Tibial nerve (tissue), 4 donors: ENCODE data around the gene SGSM1. TPM values are rescaled to one million over a fixed set of nuclear protein-coding genes. Genes with fewer than 3 reads are reported as not detected.

Experiments used
- DNase-seq, 2 donors: peaks; one replicate each; pipeline ENCODE4 v3.0.0-alpha.2; 2019; ENCODE audit warnings: low spot score in 2 of 2
- H3K27ac ChIP-seq, 4 donors: fragments of 200-600 bp; sonication (generic) in 3 of 4; one replicate each; pipeline ENCODE4 v1.5.1; 2017 to 2019; ENCODE audit warnings: mild to moderate bottlenecking in 1 of 4
- H3K27me3 ChIP-seq, 2 donors: fragments of 200-600 bp; sonication (generic) in 1 of 2; one replicate each; pipeline versions ENCODE4 v1.5.1 to v1.6.0; 2017 to 2019
- H3K36me3 ChIP-seq, 3 donors: fragments of 200-600 bp; sonication (generic); one replicate each; pipeline ENCODE4 v1.5.1; 2018 to 2019
- H3K4me1 ChIP-seq, 4 donors: fragments of 200-600 bp; sonication (generic) in 3 of 4; one replicate each; pipeline ENCODE4 v1.5.1; 2017 to 2019
- H3K4me3 ChIP-seq, 4 donors: fragments of 200-600 bp; sonication (generic) in 3 of 4; one replicate each; pipeline ENCODE4 v1.5.1; 2017 to 2019; ENCODE audit warnings: mild to moderate bottlenecking in 1 of 4, moderate library complexity in 1 of 4
- H3K9me3 ChIP-seq, 4 donors: fragments of 200-600 bp; sonication (generic) in 3 of 4; one replicate each; pipeline ENCODE4 v1.5.1; 2017 to 2019
- EP300 ChIP-seq, 2 donors: sonication (generic); formaldehyde crosslinking; IDR thresholded peaks; one replicate each; pipeline ENCODE4 v1.6.1; 2017; ENCODE audit warnings: antibody characterized with exemption in 2 of 2, mild to moderate bottlenecking in 1 of 2
- POLR2A ChIP-seq, 2 donors: fragments of 450-650 bp; IDR thresholded peaks; one replicate each; pipeline ENCODE4 v1.6.1; 2017; ENCODE audit warnings: antibody characterized with exemption in 2 of 2, mild to moderate bottlenecking in 2 of 2, moderate library complexity in 2 of 2
- WGBS, 2 donors: methylation state at CpG; one replicate each; pipeline ENCODE4 v1.1.5; 2018; 5-methylcytosine and 5-hydroxymethylcytosine counted together
- total RNA-seq, 4 donors: library from RNA; depleted of rRNA; stranded (reverse); fragments of >200 nt; gene quantifications; one replicate each; pipeline ENCODE4 v1.1.0, GENCODE V29; 2016
- TF ChIP-seq, protein P1 (sequence below), 5 experiments: fragments of 200-600 bp in 3 of 5; fragments of 450-650 bp in 2 of 5; sonication (generic) in 3 of 5; IDR thresholded peaks; one replicate each; pipeline ENCODE4 v1.5.1; 2016 to 2019; ENCODE audit warnings: antibody characterized with exemption in 5 of 5, mild to moderate bottlenecking in 3 of 5, moderate library complexity in 2 of 5

Gene SGSM1
- total RNA-seq, 4 donors from 2014 or later: 0.22 to 1.5 (median 0.70) TPM

DNA sequence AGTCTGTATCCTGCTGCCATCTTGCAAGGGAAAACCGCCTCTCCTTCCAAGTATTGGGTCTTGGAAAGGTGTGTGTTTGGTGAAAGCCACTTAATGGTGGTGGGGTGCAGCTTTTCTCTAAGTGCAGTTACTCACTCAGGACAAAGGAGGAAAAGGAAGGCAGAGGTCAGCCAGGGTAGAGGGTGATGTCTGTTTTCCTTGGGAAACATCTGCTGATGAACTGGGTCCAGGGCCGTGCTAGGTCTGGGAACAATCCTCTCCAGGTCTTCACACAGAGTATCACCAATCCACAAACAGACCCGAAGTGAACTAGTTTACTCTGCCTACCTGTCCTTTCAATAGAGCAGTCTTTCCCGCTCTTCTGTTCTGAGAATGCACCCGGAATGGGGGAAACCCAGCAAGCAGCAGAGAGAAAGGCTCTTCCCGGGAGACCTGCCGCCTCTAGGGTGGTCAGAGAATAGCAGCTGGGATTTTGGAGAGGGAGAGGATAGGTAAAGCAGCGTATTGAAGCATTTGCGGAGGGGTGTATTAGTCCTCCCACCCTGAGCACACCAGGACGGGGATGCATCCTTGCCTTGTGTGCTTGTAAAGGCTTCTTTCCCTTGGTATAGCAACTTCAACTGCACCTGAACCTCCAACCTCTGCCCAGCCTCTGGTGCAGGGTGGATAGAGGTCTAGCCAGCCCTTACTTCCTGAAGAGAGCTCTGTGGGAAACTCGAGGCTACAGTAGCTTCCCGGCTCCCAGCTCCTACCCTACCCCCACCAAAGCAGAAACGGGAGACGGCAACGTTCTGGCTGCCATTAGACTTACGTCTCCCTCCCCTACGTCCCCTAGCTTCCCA is 119.8 kb downstream of the SGSM1 start:
- Histone ChIP-seq H3K36me3 (peaks cover 0 to 6% (median 0%) of the 10 kb centered on the region in 3 donors), H3K27ac (no peak overlapping the region), H3K4me1 (peaks cover 0 to 3% (median 0%) of the 10 kb centered on the region in 4 donors), H3K9me3 (peaks cover 0 to 15% (median 0%) of the 10 kb centered on the region in 4 donors), H3K27me3 (no peaks in the 10 kb centered on the region), H3K4me3 (no peak overlapping the region)
- 35 to 45% methylated on average over 17 of the region's 17 CpGs for WGBS, 2 donors
- TF ChIP-seq, protein P1, sequence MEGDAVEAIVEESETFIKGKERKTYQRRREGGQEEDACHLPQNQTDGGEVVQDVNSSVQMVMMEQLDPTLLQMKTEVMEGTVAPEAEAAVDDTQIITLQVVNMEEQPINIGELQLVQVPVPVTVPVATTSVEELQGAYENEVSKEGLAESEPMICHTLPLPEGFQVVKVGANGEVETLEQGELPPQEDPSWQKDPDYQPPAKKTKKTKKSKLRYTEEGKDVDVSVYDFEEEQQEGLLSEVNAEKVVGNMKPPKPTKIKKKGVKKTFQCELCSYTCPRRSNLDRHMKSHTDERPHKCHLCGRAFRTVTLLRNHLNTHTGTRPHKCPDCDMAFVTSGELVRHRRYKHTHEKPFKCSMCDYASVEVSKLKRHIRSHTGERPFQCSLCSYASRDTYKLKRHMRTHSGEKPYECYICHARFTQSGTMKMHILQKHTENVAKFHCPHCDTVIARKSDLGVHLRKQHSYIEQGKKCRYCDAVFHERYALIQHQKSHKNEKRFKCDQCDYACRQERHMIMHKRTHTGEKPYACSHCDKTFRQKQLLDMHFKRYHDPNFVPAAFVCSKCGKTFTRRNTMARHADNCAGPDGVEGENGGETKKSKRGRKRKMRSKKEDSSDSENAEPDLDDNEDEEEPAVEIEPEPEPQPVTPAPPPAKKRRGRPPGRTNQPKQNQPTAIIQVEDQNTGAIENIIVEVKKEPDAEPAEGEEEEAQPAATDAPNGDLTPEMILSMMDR (IDR thresholded peaks at IDR 0.05): no peak
- TF ChIP-seq POLR2A (IDR thresholded peaks at IDR 0.05) (no peak), EP300 (IDR thresholded peaks at IDR 0.05) (no peak)
- no peak for DNase-seq

DNA sequence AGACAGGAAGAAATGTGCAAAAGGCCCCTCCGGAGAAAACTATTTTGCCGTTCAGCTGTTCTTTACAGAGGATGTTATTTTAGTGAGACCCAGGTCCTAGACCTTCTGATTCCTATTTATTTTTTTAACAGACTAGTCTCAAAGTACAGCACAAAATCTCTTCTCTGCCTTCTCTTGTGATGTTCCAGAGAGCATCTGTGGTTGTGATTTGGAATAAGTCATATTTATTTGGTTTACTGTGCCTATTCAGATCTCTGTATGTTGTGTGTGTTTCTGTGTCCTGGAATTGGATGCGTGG is 120.4 kb downstream of the SGSM1 start:
- TF ChIP-seq EP300 (IDR thresholded peaks at IDR 0.05) (no peak), POLR2A (IDR thresholded peaks at IDR 0.05) (no peak)
- TF ChIP-seq, protein P1 (IDR thresholded peaks at IDR 0.05): no peak
- Histone ChIP-seq H3K27ac (no peak overlapping the region), H3K36me3 (peaks cover 0 to 6% (median 0%) of the 10 kb centered on the region in 3 donors), H3K4me1 (peaks cover 0 to 3% (median 0%) of the 10 kb centered on the region in 4 donors), H3K27me3 (no peaks in the 10 kb centered on the region), H3K9me3 (peaks cover 0 to 15% (median 0%) of the 10 kb centered on the region in 4 donors), H3K4me3 (no peak overlapping the region)
- no peak for DNase-seq
- 27 to 31% methylated on average over 3 of the region's 3 CpGs for WGBS, 2 donors

DNA sequence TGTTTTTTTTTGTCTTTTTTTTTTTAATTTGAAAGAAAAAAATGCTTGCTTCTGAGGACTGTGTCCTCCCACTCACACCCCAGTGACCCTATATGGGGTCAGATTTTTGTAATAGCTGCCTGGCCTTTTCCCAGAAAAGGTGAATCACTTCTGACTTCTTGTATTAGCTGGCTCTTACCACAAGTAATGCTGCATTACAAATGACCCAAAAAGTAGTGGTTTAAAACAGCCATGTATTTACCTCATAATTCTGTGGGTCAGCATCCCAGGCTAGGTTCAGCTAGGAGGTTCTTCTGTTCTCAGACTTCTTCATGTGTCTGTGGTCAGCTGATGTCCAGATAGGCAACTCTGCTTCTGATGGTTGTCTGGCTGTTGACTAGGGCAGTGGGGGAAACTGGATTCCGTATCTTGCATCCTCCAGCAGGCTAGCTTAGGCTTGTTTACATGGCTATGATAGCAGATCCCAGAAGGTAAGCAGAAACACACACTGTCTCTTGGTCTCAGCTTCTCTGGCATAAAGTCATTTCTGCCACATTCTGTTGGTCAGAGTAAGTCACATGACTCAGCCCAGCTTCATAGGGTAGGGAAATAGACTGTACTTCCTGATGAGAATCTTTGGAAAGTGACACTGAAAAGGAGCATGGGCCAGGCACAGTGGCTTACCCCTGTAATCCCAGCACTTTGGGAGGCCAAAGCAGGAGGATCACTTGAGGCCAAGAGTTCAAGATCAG is 121.0 kb downstream of the SGSM1 start:
- Histone ChIP-seq H3K27ac (no peak overlapping the region), H3K27me3 (no peaks in the 10 kb centered on the region)
- WGBS, 2 donors: 80 to 86% methylated on average over 1 of the region's 1 CpG

GRCh38 chr22:24928322-24928721 is 122.3 kb downstream of the SGSM1 start:
- no peak for DNase-seq
- peaks cover 0 to 6% (median 0%) of the 10 kb centered on the region in 3 donors for H3K36me3 ChIP-seq
- no peak overlapping the region for H3K4me3 ChIP-seq
- H3K27me3 ChIP-seq: no peaks in the 10 kb centered on the region
- H3K27ac ChIP-seq: no peak overlapping the region
- peaks cover 0 to 15% (median 0%) of the 10 kb centered on the region in 4 donors for H3K9me3 ChIP-seq
- WGBS, 2 donors: 86 to 93% methylated on average over 7 of the region's 7 CpGs
- H3K4me1 ChIP-seq: peaks cover 0 to 3% (median 0%) of the 10 kb centered on the region in 4 donors
- TF ChIP-seq EP300 (IDR thresholded peaks at IDR 0.05): no peak

More for the DNA sequence above, 121.0 kb downstream of the SGSM1 start:
- Histone ChIP-seq H3K9me3 (peaks cover 0 to 15% (median 0%) of the 10 kb centered on the region in 4 donors), H3K4me3 (no peak overlapping the region), H3K4me1 (peaks cover 0 to 3% (median 0%) of the 10 kb centered on the region in 4 donors), H3K36me3 (peaks cover 0 to 6% (median 0%) of the 10 kb centered on the region in 3 donors)
- DNase-seq: no peak
- TF ChIP-seq POLR2A (IDR thresholded peaks at IDR 0.05) (no peak), EP300 (IDR thresholded peaks at IDR 0.05) (no peak)
- TF ChIP-seq, protein P1 (IDR thresholded peaks at IDR 0.05): no peak

DNA sequence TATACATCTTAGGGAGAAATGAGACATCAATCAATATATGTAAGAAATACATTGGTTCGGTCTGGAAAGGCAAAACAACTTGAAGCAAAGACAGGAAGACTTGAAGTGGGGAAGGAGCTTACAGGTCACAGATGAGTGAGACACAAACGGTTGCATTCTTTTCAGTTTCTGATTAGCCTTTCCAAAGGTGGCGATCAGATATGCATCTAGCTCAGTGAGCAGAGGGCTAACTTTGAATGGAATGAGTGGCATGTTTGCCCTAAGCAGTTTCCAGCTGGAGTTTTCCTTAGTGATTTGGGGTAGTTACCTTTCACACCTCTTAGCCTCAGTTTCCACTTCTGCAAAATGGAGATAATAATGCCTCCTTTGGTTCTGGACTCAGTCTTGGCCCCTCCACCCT is 124.7 kb downstream of the SGSM1 start:
- WGBS, 2 donors: 75 to 95% methylated on average over 3 of the region's 3 CpGs
- DNase-seq: no peak
- H3K36me3 ChIP-seq: no peaks in the 10 kb centered on the region
- no peaks in the 10 kb centered on the region for H3K27me3 ChIP-seq
- TF ChIP-seq POLR2A (IDR thresholded peaks at IDR 0.05): no peak
- TF ChIP-seq, protein P1 (IDR thresholded peaks at IDR 0.05): no peak
- no peak for TF ChIP-seq EP300 (IDR thresholded peaks at IDR 0.05)
- H3K4me3 ChIP-seq: no peak overlapping the region
- no peak overlapping the region for H3K27ac ChIP-seq
- peaks cover 0 to 15% (median 0%) of the 10 kb centered on the region in 4 donors for H3K9me3 ChIP-seq
- peaks cover 0 to 3% (median 0%) of the 10 kb centered on the region in 4 donors for H3K4me1 ChIP-seq
